Stimulated activated naive CD4-positive, alpha-beta T cell (primary cell): ENCODE data around the gene SPTSSB.

Experiments used
- DNase-seq, 6 experiments: peaks; one replicate each; lab custom pipeline; 2025; lab: John Stamatoyannopoulos, UW

Gene SPTSSB, protein sequence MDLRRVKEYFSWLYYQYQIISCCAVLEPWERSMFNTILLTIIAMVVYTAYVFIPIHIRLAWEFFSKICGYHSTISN

DNA sequence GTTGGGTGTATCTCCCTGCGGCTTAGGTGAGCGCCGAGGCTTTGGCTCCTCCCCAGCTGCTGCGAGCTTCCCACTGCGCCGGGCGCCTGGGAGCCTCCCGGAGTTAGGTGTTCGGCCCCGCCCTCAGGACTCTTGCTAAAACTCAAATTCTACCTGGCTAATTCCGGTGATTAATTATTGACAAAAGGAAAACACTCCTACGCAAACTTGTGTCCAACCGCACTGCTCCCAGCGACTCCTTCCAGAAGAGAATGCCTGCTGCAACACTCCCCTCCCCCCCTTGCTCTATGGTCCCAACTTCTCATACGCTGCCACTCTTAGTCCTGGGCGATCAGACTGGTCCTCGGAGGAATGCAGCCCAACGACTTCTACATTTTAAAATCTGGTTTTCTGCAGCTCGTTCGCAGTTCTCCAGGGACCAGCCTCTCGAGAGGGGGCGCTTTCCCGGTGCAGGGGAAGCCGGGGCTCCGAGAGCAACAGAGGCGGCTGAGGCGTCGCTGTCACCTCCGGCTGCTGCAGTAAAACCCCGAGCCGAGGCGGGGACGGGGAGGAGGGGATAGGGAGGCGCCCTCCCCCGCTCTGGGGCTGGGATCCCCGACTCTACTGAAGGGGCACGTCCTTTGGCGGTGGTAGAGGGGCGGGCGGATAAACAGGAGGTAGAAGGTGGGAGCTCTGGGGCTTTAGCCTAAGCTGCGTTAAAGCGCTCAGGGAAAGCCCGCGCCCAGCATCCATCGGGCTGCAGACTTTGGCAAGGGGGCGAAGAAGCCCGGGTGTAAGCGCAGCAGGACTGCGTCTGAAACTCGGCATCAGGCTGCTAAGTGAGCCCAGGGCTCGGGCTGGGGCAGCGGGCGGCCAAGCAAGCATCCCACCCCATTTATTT, at the start of gene SPTSSB:
Gene SPTSSB (minus strand): TSS at position 77 of the 880 bp plus-strand sequence. CDS start 25,194 bp downstream, outside the sequence.
- DNase-seq: peak; percentile 4 to 60 (median 32)

DNA sequence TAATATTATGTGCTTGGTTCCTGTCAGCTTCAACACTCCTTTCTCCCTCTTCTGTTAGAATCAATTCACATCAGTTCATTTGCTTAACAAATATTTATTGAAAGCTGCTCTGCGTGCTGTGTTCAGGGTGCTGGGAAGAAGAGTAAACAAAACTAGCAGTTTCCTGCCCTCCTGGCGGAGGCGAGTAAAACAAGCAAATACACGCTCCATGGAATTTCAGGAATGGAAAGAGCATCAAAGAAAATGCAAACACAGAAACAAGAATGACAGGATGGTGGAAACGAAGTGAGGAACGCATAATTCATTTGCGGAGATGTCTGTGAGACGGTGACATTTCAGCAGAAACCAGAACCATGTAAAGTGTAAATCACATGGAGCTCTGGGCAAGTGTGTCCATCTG, 49.4 kb upstream of the SPTSSB start:
- no peak for DNase-seq

DNA sequence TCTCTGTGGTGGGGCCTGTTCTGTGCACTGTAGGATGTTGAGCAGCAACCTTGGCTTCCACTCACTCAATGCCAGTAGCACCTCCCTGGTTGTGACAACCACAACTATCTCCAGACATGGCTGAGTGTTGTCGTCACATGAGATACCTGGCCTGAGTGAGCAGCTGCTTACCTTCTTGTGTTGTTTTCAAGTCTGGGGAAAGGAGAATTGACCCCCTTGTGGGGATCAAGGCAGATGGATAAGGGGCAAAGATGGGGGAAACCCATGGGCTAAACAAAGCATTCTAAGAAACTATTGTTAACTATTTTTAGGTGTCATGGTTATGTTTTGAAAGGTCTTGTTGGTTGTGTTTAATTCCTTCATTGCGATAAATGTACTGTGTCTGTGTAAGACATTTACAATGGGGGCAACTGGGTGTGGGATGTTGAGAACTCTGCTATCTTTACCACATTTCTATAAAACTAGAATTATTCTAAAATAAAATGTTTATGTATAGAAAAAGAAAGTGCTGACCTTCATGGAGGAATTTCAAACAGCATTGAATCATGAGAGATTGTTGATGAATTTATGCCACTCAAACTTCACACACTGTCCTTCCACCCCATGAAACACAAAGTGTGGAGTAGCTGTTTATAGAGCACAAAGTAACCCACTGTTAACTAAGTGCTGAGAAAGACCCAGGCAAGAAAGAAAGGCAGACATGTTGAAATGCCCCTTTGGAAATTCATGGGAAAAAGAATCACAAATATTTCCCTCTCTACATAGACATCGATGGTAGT, 48.4 kb upstream of the SPTSSB start:
- no peak for DNase-seq

DNA sequence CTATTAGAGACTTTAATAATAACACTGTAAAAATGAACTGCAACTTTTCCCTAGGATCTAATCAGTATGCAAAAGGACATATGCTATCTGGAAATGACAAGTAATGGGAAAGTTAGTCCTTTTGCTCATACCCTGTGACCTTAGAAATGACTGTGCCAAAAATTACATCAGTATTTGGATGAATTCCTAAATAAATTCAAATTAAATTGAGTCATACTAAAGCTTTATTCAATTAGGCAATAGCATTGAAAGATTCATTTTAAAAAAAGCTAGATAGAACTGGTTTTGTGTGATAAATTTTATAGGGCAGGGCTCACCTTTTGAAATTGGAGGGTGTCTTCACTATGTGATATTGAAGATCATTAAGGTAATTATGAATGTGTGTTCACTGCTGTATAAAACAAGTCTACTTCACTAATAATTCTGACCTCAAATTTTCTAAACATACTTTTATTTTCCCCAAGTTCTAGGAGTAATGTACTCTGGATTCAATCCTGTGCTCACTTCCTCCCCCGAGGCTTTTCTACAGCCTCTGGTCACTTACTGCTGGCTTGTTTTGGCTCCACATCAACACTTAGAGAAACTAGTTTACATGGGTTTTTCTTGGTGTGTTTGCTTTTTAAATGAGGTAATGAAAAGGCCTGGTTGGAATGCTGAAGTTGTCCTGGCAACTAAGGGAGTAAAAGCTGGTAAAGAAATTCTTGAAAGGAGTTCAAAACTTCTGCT, 44.4 kb upstream of the SPTSSB start:
- no peak for DNase-seq

DNA sequence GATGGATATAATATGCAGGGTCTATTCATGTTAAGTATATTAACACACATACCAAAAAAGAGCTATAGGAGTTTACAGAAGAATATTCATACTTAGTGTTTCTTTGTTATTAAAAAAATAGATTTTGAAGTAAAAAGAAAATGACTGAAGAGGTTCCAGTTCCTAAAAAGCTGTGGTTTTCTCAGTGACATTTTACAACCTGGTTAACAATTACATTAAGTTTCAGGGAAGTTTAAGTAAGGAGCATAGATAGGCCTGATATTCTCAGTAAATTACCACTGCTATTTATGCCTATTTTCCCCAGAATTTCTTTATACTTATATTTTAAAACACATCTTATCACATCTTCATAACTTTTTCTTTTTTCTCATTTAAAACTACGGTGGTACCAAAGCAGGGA, 43.6 kb upstream of the SPTSSB start:
- no peak for DNase-seq

DNA sequence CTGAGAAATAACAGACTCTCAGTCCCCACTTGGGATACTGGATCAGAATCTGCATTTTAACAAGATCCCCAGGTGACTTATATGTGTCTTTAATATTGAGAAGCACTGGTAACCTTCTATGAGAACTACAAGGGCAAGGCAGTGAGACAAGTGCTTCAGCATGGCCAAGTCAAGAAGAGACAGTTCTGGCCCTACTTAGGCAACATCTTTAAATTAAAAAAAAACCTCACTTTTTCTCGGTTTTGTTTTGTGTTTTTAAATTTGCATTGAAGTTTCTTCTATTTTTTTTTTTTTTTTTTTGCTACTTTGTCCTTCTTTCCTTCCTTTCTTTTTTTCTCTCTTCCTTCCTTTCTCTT, 42.5 kb upstream of the SPTSSB start:
- DNase-seq: no peak

DNA sequence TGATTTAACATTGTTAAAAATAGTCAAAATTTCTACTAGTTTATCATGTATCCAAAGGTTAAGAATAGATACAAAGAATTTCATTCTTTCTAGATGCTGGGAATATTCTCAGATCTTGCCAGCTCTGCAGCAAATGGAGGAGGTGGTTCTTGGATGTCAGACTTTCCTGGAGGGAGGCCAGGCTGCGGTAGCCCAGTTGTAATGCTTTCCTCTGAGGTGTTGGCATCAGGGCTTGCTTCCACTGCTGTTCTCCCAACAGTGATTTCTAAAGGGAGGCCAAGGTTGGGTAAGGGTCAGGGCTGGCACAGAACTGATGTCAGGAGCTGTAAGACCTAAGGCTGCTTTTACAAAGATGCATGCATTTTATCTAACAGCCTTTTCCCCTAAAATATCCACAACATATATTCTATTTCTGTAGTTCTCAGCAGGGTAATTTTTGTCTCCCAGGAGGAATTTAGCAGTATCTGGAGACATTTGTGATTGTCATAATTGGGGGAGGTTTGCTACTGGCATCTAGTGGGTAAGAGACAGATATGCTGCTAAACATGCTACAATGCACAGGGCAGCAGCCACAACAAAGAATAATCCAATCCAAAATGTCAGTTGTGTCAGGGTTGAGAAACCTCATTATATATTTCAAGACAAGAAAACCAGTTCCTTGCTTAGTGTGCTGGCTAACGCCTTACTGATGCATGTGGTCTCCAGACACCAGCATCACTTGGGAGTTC, 42.0 kb upstream of the SPTSSB start:
- no peak for DNase-seq

DNA sequence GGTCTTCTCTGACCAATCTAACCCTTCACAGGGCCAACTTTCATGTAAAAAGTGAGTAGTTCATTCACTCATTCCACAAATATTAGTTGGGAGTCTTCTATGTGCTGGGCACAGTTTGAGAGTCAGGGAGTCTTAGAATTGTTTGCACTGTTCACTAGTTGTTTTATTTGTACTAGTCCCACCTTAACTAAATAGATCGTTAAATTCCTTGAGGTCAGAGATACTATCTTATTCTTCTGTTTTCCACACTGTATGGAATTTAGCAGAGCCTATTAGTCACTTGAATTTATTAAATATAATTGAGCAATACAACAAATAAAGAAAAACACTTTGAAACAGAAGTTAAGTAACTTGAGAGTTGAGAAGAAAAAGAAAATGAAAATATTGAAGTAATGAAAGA, 40.8 kb upstream of the SPTSSB start:
- DNase-seq: no peak

DNA sequence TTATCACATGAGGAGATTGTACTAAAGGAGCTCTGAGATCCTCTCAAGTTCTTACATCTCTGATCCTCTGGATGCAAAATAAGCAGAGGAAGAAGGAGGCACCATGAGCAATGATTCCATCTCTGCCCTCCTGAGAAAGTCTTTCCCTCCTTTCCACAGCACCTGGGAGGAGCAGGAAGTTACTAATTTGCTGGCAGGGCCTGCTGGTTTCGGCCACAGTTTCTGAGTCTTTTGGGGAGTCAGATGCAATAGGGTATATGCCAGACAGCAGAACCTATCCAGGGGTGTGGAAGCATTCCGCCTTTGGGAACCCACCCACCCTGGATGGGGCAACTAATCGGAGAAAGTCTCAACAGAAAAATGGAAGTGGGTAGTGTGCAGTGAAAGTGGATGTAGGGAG, 38.5 kb upstream of the SPTSSB start:
- no peak for DNase-seq

DNA sequence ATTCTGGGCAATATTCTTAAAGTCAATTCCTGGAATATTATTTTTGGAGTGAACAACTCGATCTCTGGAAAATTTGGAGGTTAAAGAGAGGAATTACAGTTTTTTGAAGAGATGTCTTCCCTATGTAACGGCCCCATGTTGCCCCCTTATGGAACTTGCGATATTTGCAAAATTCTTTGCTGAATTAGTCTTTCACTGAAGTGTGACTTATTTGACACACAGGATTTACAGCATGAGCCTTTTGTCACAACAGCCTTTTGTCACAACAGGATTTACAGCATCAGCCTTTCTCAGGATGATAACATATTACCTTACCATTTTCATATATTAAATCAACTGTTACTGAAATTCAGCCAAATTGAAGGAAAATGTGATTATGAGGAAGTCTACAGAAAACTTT, 37.8 kb upstream of the SPTSSB start:
- DNase-seq: peak in 4 of 6 experiments; percentile 0 to 56 (median 32)

DNA sequence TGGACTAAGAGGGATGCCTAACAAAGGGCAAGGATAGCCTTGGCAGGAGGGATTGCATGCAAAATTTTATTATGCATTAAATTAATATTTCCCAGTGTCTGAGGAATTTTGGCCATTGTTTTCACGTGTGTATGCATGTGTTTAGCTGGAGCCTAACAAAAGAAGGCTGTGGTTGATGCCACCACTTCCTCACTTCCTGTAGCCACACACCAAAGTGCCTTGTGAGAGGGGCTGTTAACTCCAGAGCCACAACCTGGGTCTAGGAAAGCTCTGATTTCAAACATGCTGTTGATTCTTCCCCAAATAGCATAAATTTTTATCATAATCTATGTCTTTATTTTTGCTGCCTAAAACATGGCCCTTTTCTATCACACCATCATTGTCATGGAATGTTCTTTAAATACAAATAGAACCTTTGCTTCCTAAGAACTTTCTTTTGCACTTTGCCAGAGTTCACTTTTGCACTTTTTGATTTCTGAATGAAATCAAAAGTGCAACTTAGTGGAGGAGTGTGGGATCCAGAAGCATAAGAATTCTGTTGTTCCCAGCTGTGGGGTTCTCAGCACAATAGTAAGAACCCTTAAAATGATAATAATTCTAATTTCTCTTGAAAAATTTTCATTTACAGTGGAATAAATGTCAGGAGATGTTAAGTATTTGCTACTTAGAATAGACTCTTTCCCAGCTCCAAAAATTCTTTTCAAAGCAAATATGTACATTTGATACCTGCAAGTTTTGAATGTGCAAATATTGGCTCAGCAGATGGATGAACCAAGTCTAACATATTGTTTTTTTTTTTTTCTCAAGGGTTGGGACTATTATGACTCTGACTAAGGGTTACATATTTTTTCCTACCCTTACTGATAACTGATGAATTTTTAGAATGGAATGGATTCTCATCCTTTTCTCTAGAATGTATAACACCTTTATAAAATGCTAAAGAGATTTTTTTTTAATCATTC, 35.6 kb upstream of the SPTSSB start:
- DNase-seq: peak in 3 of 6 experiments; percentile 14 to 16 (median 16)

DNA sequence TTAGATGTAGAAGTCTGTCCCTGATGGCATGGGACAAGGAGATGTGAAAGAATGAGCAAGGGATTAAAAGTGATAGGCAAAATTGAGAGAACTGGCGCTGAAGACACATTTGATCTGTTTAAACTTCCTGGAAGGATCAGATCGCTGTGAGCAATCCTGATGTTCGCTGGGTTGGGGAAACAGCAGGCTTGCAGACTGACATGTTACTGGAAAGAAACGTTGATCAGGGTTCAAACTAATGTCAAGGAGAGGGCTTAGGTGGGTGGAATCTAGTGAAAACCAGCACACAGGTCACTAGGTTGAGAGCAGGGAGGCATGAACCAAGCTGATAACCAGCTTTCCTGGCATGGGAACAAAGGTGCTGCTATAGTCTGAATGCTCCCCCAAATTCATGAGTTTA, 34.5 kb upstream of the SPTSSB start:
- DNase-seq: no peak

DNA sequence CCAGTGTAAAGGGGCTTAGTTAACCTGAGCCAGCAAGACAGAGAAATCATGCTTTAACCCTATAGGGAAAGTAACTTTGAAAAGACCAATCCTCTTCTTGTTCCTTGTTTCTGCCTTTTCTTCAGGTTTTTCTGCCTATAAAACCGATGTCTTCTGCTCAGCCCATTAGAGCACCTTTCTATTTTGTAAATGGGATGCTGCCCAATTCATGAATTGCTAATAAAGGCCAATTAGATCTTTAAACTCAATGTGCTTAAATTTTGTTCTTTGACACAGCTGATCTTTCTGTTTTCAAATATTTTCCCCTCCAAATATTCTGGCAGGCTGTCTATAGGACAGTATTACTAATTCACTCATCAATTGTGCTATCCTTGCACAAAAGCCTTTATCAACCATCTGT, 33.8 kb upstream of the SPTSSB start:
- no peak for DNase-seq

DNA sequence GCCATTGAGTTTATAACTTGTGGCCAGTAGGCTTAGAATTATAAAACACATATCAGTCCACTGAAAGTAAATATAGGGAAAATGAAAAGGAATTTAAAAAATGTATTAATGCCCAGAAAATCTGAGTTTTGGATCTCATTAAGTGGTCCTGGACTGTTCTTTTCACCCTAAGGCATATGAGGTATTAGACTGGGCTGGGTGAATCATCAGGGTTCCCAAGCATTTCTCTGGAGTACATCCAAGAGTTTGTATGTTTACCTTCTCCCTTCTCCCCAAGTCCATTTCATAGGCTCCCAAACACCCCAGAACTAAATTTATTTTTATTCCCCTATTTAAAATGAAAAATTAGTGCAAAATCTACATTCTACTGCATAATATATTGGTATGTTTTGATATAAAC, 31.9 kb upstream of the SPTSSB start:
- no peak for DNase-seq

DNA sequence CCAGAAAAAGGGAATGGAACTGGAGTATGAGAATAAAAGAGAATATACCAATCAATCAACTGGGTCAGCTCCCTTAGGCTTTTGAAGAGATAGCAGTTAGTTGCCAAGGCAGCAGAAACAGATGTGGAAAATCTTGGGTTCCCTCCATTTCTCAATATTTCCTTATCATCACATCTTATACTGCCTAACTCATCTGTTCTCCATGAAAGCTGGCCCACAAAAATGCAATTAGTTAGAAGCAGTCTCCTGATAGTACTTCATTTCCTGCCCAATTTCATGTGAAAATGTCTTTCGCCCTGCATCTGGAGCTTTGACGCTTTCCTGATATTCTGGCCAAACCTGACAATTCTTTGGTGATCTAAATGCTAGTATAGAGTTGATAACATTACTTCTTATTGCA, 30.1 kb upstream of the SPTSSB start:
- DNase-seq: no peak

DNA sequence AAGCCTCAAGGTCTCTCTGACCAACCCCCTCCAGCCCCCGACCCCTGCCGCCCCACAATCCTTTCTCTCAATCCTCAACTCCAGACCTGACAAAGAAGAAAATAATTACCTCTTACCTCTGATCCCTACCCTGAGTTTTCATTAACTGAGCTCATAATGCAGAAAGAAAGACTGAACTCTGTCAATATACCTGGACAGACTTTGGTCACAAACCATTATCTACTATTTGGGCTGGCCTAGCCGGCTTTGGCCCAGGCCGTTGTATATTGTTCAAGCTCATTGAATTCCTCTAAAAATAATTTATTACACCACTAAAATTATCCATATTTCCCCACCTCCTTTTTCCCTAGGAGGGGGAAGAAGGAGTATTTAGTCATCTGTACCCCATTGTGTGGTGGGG, 29.3 kb upstream of the SPTSSB start:
- DNase-seq: no peak

DNA sequence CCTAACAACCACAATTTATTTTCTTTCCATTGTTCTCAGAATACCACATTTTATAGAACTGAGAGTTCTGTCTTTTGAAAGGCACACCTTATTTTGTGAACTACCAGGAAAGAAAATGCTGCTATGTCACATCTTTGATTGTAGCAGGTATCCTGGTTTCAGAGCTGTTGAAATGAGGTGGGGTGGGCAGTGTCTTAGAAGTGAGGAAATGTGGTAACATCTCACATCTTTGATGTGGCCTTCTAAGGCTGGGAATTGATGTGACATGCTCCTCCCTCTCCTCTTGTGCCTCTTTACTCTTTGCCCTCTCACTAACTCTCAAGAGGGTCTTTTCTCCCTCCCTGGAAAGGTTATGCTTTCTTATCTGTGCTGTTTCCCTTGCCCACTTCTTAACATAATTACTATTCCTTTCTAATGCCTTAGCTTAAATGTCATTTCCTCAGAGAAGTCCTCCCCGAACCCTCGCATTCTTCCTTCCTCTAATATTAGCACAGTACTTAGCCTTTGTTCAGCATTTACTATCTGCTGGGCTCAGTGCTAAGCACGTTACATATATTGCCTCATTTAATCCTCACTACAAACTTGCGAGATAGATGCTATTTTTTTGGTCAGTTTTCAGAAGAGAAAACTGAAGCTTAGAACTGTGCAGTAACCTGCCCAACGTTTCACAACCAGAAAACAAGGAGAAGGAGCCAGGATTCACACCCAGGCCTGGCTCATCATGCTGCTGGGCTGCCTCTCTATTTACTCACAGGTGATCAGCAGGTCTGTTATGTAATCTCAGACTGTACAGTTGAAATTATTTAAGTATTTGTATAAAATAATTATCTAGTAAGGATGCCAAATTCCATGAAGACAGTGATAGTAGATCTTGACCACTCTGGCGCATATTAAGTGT, 24.0 kb upstream of the SPTSSB start:
- DNase-seq: peak in 4 of 6 experiments; percentile 2 to 81 (median 72)

DNA sequence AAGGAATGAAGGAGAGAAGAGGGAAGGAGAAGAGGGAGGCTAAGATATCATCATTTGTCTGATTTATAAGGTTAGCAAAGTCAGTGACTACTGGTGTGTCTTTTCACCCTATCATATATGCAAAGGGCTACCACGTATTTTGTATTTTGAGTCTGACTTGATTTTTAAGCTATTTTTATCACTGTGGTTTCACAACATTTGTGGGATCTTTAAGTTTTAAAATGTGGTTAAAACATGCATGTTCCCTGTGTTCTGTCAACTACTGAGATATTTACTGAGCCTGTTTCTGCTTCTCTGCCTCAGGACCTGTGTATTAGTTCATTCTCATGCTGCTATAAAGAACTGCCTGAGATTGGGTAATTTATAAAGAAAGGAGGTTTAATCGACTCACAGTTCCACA, 22.5 kb upstream of the SPTSSB start:
- no peak for DNase-seq

DNA sequence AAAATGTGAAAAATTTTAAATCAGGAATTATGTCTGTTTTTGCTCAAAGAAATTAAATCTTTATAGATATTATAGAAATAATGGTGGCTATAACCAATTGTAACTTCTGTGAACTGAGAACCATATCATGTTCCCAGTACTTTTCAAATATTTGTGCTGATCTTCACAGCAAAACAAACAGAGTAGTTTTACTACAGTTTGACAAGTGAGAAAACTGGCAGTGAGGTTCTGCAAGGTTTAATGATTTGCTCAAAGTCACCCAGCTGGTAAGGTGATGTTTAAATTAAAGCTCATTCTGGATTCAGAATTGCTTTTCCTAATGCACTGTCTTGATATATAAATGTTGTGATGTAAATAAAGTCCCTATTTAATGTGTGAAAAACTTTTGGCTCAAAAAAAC, 22.0 kb upstream of the SPTSSB start:
- DNase-seq: no peak
